Stimulated activated naive B cell treated with anti-CD40 and anti-IgM and Interleukin-4, amounts not matched to agents 10 μg/mL and 1 μg/mL and 100 μg/mL, for 72 hours (primary cell): Measurements from ENCODE around the gene BICD1.

ENCODE experiments used
- ATAC-seq, 2 donors: fragments of 150-1000 bp; cut with Tn5 transposase; replicated peaks; 2 replicates each; pipeline ENCODE4 v1.10.0; 2021; ENCODE audit warnings: moderate library complexity in 1 of 2
- DNase-seq: peaks from one replicate; pipeline ENCODE4 v3.0.0; 2021
- H3K27ac Mint-ChIP-seq: one replicate; pipeline ENCODE4 v1.8.0; 2022; ENCODE audit warnings: mild to moderate bottlenecking, mixed read lengths
- H3K27me3 Mint-ChIP-seq, 2 donors: one replicate each; pipeline ENCODE4 v1.8.0; 2022; ENCODE audit warnings: mixed read lengths in 2 of 2
- H3K36me3 Mint-ChIP-seq, 2 donors: one replicate each; pipeline ENCODE4 v1.8.0; 2022; ENCODE audit warnings: mixed read lengths in 2 of 2, mild to moderate bottlenecking in 1 of 2
- H3K4me1 Mint-ChIP-seq, 2 donors: one replicate each; pipeline ENCODE4 v1.8.0; 2022; ENCODE audit warnings: mixed read lengths in 2 of 2, mild to moderate bottlenecking in 1 of 2
- H3K4me3 Mint-ChIP-seq, 2 donors: one replicate each; pipeline ENCODE4 v1.8.0; 2022; ENCODE audit warnings: mild to moderate bottlenecking in 2 of 2, mixed read lengths in 2 of 2, moderate library complexity in 1 of 2
- H3K9me3 Mint-ChIP-seq, 2 donors: one replicate each; pipeline ENCODE4 v1.8.0; 2022; ENCODE audit warnings: mixed read lengths in 2 of 2, mild to moderate bottlenecking in 1 of 2

Gene BICD1

DNA sequence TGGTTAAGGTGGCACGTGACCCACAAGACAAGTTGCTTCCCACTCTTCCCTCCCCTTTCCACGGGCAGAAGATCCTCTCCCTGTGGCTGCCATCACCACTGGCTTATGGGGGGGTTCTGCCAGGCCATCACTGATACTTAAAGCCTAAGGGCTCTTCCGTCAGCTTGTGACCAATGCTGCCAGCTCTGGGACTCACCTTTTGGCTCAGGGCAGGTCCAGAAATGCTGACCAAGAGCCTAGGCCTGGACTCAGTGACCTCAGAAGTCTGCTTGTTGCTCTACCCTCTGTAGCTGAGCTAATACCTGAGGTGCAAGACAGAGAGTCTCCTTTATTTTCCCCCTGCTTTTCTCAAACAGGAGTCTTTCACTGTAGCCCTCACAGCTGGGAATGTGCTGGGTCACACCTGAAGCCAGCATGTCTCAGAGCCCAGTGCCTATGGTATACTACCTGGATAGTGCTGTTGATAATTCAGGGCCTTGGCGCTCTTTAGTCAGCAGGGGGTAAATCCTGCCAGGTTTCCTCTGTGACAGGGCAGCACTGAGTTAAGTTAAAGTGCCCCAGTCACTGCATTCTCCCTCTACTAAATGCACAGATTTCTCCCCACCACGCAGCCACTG is 312.4 kb downstream of the BICD1 start:
- Mint-ChIP-seq H3K27ac (no peak overlapping the region), H3K9me3 (no peaks in the 10 kb centered on the region), H3K36me3 (no peaks in the 10 kb centered on the region), H3K27me3 (no peaks in the 10 kb centered on the region), H3K4me1 (peaks cover 0 to 2% of the 10 kb centered on the region in 2 donors), H3K4me3 (no peak overlapping the region)
- ATAC-seq, result no peak
- DNase-seq, result no peak

- H3K36me3 Mint-ChIP-seq, result no peaks in the 10 kb centered on the region
- DNase-seq, result no peak
- H3K9me3 Mint-ChIP-seq, result peaks cover 0 to under 1% of the 10 kb centered on the region in 2 donors
- H3K4me3 Mint-ChIP-seq, result no peak overlapping the region
- no peaks in the 10 kb centered on the region for H3K27me3 Mint-ChIP-seq
- ATAC-seq, result peak; percentile 71 to 78
- H3K27ac Mint-ChIP-seq, result no peak overlapping the region
- peaks cover 0 to 2% of the 10 kb centered on the region in 2 donors for H3K4me1 Mint-ChIP-seq
Measured at GRCh38 chr12:32419520-32419960, 312.9 kb downstream of the BICD1 start.

DNA sequence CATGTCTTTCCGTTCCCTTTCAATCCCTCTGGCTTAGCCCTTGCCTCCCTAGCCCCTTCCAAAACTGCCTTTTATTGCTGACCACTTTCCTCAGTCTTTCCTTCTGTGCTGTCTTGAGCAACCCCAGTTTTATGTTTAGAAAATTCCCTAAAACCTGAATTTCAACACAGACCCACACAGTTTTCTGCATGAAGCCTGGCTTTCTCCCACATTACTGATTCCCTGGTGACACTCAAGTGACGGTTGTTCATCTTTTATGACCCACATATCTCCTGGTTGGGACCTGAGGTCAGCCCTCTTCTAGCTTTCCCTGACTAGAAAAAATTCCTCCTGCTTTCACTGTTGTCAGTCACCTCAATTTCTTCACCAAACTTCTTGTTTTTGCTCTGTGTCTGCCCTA is 313.7 kb downstream of the BICD1 start:
- Mint-ChIP-seq H3K27ac (no peak overlapping the region), H3K9me3 (peaks cover 0 to 1% of the 10 kb centered on the region in 2 donors), H3K4me1 (peaks cover 0 to 2% of the 10 kb centered on the region in 2 donors), H3K36me3 (no peaks in the 10 kb centered on the region), H3K4me3 (no peak overlapping the region), H3K27me3 (no peaks in the 10 kb centered on the region)
- DNase-seq, result no peak
- no peak for ATAC-seq

DNA sequence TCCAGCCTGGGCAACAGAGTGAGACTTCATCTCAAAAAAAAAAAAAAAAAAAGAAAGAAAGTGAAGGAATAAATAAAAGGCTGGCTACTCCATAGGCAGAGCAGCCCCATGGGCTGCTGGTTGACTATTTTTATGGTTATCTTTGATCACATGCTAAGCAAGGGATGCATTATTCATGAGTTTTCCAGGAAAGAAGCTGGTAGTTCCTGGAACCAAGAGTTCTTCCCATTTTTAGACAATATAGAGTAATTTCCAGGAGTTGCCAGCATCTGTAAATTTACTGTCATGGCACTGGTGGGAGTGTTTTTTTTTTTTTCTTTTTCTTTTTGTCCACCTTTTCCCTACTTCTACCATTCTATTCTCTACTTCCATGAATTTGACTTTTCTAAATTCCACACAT is 316.9 kb downstream of the BICD1 start:
- H3K4me1 Mint-ChIP-seq, result peaks cover 0 to 2% of the 10 kb centered on the region in 2 donors
- H3K27me3 Mint-ChIP-seq, result peaks cover 12 to 15% of the 10 kb centered on the region in 2 donors
- peaks cover 2 to 9% of the 10 kb centered on the region in 2 donors for H3K36me3 Mint-ChIP-seq
- H3K4me3 Mint-ChIP-seq, result no peak overlapping the region
- H3K27ac Mint-ChIP-seq, result no peak overlapping the region
- peaks cover 16 to 17% of the 10 kb centered on the region in 2 donors for H3K9me3 Mint-ChIP-seq
- no peak for ATAC-seq
- no peak for DNase-seq

DNA sequence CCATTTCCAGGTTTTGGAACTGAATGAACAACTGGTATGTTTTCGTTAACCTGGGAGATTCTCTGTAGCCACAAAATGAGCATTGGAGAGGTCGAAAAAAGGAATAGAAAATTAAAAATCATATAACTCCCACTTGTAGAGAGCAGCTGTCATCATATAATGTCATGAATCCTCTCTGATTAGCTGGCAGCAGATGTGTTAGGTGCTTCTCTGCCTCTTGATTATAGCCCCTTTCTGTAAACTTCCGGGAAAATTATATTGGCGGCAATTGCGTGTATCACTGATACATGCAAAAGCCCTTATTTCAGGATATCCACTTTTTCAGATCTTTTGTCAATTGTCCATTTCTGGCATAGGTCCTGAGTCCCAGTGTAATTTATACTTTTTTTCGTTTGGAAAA is 324.4 kb downstream of the BICD1 start:
- DNase-seq, result no peak
- Mint-ChIP-seq H3K9me3 (peaks cover 20 to 23% of the 10 kb centered on the region in 2 donors), H3K4me1 (no peaks in the 10 kb centered on the region), H3K27ac (no peak overlapping the region), H3K27me3 (peaks cover 18 to 23% of the 10 kb centered on the region in 2 donors), H3K4me3 (no peak overlapping the region), H3K36me3 (peaks cover 5 to 16% of the 10 kb centered on the region in 2 donors)
- ATAC-seq, result no peak
